DMS 273 (cell line): ENCODE results near the gene PPEF1.
"Not testable (repeated sequence)": the region's sequence is repeated elsewhere in the genome, so short reads cannot be mapped to it uniquely, and the experiment has no call there.

Experiments used
- DNase-seq: peaks from one replicate; lab custom pipeline; 2025; ENCODE audit not compliant: unreplicated experiment; lab: John Stamatoyannopoulos, UW

PPEF1 gene

GRCh38 chrX:18701621-18702361 lies 5.7 kb upstream of the PPEF1 start:
- DNase-seq = peak; percentile 20

GRCh38 chrX:18702362-18703195 lies 4.9 kb upstream of the PPEF1 start:
- DNase-seq = peak; percentile 23

GRCh38 chrX:18709833-18710232 lies 2.4 kb downstream of the PPEF1 start:
- DNase-seq = no peak

GRCh38 chrX:18714910-18715309 lies 7.5 kb downstream of the PPEF1 start:
- no peak for DNase-seq

- no peak for DNase-seq
Measured at GRCh38 chrX:18719852-18720251, 12.4 kb downstream of the PPEF1 start.

- DNase-seq = no peak
Measured at GRCh38 chrX:18721683-18722499, 14.4 kb downstream of the PPEF1 start.

- no peak for DNase-seq
Measured at GRCh38 chrX:18722500-18723071, 15.1 kb downstream of the PPEF1 start.

GRCh38 chrX:18725310-18725943 lies 18.0 kb downstream of the PPEF1 start:
- DNase-seq = peak; percentile 22

GRCh38 chrX:18733287-18733686 lies 25.8 kb downstream of the PPEF1 start:
- DNase-seq = no peak

- DNase-seq = not testable (repeated sequence)
Measured at GRCh38 chrX:18739609-18740008, 32.2 kb downstream of the PPEF1 start.

GRCh38 chrX:18748499-18748898 lies 41.1 kb downstream of the PPEF1 start:
- DNase-seq = no peak

GRCh38 chrX:18753631-18754030 lies 46.2 kb downstream of the PPEF1 start:
- no peak for DNase-seq

- DNase-seq = no peak
Measured at GRCh38 chrX:18755651-18756050, 48.2 kb downstream of the PPEF1 start.

GRCh38 chrX:18757956-18758932 lies 50.8 kb downstream of the PPEF1 start:
- no peak for DNase-seq

GRCh38 chrX:18761750-18762149 lies 54.3 kb downstream of the PPEF1 start:
- DNase-seq = no peak

- not testable (repeated sequence) for DNase-seq
Measured at GRCh38 chrX:18763106-18763505, 55.7 kb downstream of the PPEF1 start.

GRCh38 chrX:18769364-18769763 lies 61.9 kb downstream of the PPEF1 start:
- DNase-seq = no peak

GRCh38 chrX:18769812-18770573 lies 62.5 kb downstream of the PPEF1 start:
- no peak for DNase-seq

- no peak for DNase-seq
Measured at GRCh38 chrX:18789916-18790315, 82.5 kb downstream of the PPEF1 start.
